AG04449 (cell line): ENCODE results near the gene STXBP2.

Experiments
- CTCF ChIA-PET: fragments of 350-600 bp; formaldehyde crosslinking; extraction: SDS; loops from one replicate; lab custom pipeline; 2021; ENCODE audit warnings: antibody characterized with exemption; lab: Yijun Ruan, JAX
- POLR2A ChIA-PET: fragments of 400-600, 350-600 bp; formaldehyde crosslinking; extraction: SDS; loops from one replicate; lab custom pipeline; 2020; ENCODE audit warnings: antibody characterized with exemption, inconsistent platforms; lab: Yijun Ruan, JAX
- DNase-seq: peaks from one replicate; pipeline ENCODE4 v3.0.0-alpha.2; 2010; ENCODE audit warnings: low read depth, low spot score
- H3K4me3 ChIP-seq: 2 replicates; pipeline ENCODE4 v1.5.1; 2011; ENCODE audit warnings: low read depth, mild to moderate bottlenecking, control low read depth, low read length
- TF ChIP-seq, protein P1 (sequence below): IDR thresholded peaks from one replicate; pipeline ENCODE4 v1.5.1; 2011; ENCODE audit warnings: mild to moderate bottlenecking, moderate library complexity, low read length, control low read depth, inconsistent platforms; ENCODE audit not compliant: insufficient read depth; ENCODE audit errors: missing control alignments

The STXBP2 gene

DNA sequence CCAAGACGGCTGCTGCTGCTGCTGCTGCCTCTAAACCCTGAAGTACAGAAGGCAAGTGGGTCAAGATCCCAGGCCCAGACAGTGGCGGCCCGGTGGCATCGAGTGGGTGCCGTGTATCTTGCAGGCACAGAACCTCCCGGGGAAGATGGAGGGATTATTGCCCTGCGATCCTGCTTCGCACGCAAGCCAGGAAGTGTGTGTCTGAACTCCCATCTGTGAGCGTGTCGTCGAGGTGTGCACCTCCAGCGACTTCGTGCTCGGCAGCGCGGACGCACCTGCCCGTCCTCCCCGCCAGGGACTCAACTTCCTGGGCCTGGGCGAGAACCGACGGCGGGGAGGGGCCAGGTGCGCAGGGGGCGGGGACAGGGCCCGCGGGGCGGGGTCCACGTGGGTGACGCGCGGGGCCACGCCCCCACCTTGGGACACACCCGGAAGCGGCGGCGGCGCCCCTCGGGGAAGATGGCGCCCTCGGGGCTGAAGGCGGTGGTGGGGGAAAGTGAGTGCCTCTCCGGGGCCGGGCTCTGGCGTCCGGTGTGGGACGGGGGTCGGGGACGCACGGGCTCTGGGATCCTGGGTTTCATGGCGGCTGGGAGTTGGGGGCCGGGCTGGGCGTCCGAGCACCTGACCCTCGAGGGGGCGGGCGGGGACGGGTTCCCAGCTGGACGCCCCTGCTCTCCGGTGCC is at the start of gene STXBP2:
Gene STXBP2, plus strand, starts transcription at position 420 of the 683 bp plus-strand sequence. Its CDS starts 40 bp downstream, at position 460.
- DNase-seq, result no peak
- TF ChIP-seq, protein P1, sequence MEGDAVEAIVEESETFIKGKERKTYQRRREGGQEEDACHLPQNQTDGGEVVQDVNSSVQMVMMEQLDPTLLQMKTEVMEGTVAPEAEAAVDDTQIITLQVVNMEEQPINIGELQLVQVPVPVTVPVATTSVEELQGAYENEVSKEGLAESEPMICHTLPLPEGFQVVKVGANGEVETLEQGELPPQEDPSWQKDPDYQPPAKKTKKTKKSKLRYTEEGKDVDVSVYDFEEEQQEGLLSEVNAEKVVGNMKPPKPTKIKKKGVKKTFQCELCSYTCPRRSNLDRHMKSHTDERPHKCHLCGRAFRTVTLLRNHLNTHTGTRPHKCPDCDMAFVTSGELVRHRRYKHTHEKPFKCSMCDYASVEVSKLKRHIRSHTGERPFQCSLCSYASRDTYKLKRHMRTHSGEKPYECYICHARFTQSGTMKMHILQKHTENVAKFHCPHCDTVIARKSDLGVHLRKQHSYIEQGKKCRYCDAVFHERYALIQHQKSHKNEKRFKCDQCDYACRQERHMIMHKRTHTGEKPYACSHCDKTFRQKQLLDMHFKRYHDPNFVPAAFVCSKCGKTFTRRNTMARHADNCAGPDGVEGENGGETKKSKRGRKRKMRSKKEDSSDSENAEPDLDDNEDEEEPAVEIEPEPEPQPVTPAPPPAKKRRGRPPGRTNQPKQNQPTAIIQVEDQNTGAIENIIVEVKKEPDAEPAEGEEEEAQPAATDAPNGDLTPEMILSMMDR, result no peak
- ChIA-PET POLR2A (no interaction called here), CTCF (no interaction called here)
- H3K4me3 ChIP-seq, result peak within 1 kb of the TSS; percentile 15; the same call in 1 of the 2 replicates

DNA sequence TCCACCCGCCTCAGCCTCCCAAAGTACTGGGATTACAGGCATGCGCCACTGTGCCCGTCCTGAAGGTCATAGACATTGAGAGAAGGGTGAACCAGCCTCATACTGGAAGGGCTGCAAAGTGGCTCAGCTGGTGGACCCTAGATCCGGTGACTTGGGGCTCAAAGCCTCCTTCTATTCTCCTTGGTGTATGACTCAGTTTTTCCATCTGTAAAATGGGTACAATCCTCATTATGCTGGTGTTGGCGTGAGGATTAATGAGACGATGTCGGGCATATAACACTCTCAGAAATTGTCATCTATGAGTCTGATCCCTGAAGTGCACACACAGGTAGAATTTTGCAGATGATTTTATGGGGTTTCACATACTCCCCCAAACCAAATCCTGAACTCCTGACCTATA is 47.1 kb upstream of the STXBP2 start:
- DNase-seq, result no peak
- TF ChIP-seq, protein P1, result no peak
- POLR2A ChIA-PET, result no interaction called here
- CTCF ChIA-PET, result interaction anchor here (3.1 kb wide), 1 partner anchor 22 kb away, joined by 8 read pairs; no protein-coding TSS in a partner anchor
- H3K4me3 ChIP-seq, result no peak overlapping the region

DNA sequence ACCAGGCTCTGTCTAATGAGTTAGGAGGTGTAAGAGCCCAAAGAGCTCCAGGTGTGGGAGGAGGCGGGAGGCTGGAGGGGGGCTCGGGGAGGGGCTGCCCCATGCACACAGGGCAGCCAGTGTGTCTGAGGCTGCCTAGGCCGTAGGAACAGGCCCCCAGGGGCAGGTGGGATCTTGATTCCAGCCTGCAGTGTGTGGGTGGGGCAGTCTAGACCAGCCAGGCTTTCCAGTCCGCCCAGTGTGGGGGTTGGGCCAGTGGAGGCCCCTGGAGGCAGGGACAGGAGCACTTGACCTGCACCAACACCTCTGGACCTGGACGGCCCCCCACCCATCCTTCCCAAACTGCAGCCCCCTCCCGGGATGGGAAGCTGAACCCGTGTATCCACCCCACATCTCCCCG is 46.7 kb upstream of the STXBP2 start:
- no peak overlapping the region for H3K4me3 ChIP-seq
- CTCF ChIA-PET, result interaction anchor here (0.9 to 3.1 kb wide), 2 partner anchors 22 to 223 kb away, joined by 3 to 8 read pairs; no protein-coding TSS in a partner anchor
- POLR2A ChIA-PET, result no interaction called here
- no peak for DNase-seq
- TF ChIP-seq, protein P1, result no peak

DNA sequence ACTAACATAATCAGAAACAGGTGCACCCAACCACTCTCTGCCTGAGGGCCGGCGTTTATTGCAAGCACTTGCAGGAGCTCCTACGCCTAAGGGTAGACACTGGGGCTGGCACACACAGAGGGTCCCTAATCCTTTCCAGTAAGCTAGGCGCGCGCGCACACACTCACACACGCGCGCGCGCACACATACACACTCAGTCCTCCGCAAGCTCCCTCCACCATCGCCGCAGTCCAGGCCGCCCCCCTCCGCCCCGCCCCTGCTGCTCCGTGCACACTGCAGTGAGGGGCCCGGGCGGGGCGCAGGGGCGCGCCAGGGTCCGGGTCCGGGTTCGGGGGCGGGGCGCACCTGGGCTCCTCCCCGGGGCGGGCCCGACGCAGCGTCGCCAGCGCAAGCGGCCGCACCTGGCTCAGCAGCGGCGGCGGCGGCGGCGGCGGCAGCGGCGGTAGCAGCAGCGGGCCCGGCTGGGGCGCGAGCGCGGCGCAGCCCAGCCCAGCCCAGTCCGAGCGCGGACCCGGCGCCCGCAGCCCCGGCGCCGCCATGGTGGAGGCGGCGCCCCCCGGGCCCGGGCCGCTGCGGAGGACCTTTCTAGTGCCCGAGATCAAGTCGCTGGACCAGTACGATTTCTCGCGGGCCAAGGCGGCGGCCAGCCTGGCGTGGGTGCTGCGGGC is 41.3 kb upstream of the STXBP2 start, which contains the start of gene CAMSAP3:
Gene CAMSAP3, plus strand, starts transcription at position 398 of the 668 bp plus-strand sequence. Its CDS starts 140 bp downstream, at position 538.
- ChIA-PET POLR2A (no interaction called here), CTCF (interaction anchor here (0.7 to 1.4 kb wide), 2 partner anchors 28 to 85 kb away, joined by 4 to 5 read pairs; partner anchors contain the start of gene TRAPPC5)
- TF ChIP-seq, protein P1, result no peak
- H3K4me3 ChIP-seq, result no peak within 1 kb of the TSS
- DNase-seq, result no peak

DNA sequence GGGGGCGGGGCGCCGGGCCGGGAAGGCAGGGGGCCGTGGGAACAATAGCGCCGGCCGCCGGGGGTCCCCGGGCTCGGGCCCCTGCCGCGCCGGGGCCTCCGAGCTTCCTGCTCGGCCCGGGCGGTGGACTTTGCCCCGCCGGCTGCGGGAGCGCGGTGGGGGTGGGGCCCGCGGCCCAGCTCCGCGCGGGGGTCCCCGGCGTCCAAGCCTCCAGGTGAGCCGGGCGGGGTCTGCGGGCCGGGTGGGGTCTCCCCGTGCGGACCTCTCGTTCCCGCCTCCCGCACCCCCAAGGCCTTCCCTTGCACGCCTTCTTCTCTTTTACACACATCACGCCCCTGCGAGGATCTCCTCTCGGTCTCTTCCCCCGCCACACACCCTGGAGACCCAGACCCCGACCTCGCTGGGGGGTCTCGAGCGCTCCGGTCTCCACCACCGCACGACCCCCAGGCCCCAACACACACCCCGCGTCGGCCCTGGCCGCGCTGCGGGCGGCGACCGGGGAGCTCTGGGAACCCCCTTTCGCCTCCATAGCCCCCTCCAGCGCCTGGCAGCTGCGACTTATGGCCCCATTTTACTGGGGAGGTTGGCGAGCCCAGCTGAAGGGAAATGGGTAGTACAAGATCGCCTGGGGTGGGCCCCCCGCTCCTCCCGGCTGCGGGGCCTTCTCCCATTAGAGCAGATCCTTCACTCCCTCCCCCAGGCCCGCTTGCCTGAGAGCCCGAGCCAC is 40.5 kb upstream of the STXBP2 start:
- H3K4me3 ChIP-seq, result no peak overlapping the region
- CTCF ChIA-PET, result interaction anchor here (1.4 kb wide), 1 partner anchor 85 kb away, joined by 4 read pairs; the partner anchor contains the start of gene TRAPPC5
- POLR2A ChIA-PET, result no interaction called here
- no peak for DNase-seq
- TF ChIP-seq, protein P1, result no peak
